GM18873 (cell line): ENCODE data around the gene LCT.

Experiments used
- ATAC-seq: cut with Tn5 transposase; IDR thresholded peaks from one replicate; pipeline ENCODE4 v1.9.1; 2021; ENCODE audit warnings: mild to moderate bottlenecking, moderate library complexity, moderate number of reproducible peaks; ENCODE audit not compliant: unreplicated experiment, low FRiP score

Gene LCT

DNA sequence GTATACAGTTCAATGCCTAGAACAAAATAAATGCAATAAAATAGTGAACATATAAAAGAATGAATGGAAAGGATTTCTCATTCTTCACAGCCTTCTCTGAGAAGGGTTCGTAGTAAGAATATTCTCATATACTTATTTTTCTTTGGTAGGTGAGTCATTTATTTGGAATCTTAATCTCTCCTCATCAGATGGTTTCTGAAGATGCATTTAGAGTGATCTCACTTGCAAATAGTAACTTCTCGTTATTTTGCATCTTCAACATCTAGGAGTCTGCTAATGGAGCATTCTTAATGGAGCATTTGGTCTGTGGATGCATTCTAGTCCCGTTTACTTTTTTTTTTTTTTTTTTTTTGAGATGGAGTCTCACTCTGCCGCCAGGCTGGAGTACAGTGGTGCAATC lies 91.4 kb downstream of the LCT start:
- no peak for ATAC-seq

DNA sequence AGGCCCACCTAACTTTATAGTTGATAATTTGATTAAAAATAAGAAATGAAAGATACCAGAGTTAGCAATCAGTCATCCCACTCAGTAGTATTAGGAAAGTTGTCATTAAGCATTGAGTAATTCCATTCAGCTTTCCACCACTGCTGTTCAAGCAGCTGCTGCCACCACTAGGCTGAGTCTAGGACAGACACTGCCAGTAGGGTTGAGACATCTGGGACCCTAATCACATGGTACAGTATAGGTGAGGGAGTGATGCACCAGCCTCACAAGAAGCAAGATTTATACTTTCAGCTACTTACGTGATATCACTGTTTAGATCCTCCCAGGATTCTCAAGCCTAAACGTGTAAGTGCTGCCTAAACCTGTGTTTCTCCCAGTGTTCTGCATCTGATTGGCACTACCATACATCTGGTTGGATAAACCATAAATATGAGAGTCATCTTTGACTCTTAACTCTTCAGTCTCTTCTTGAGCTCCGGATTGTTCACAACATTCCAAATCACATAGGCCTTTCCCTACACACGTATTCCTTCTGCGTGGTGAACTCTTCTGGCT lies 92.1 kb downstream of the LCT start:
- no peak for ATAC-seq

DNA sequence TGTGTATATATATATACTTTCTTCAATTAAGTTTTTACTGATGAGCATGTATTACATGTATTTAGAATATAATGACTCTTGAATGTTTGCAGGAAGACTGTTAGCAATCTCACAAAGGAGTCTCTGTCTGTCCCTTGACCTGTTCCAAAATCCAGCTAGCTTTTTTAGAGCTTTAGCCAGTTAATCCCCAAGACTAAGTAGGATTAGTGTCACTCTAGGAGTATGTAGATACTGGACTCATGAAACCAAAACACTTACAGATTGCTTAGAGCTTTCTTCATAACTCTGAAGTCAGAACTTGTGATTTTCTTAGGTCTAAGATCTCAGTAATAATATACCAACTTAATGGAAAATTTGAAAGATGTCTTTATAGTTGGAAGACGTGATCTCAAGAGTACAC lies 93.1 kb downstream of the LCT start:
- ATAC-seq: no peak

DNA sequence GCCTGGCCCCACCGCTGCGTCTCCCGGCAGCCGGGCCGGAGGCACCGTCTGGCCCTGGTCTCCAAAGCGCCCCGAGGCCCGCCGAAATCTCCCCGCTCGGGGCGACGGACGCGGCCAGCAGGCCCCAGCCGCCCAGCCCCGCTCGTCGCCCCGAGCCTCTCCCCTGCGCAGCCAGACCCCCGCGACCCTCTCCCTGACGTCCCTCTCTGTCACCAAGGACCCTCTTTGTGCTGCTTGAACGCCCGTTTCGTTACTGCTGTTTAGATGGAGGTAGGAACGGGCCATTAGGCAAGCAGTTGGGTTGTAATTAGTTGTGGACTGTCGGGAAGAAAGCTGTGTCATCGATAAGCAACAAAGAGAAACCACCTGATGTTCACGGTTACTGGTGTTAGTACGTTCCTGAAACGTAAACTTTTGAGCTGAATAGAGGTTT lies 94.6 kb downstream of the LCT start:
- ATAC-seq: peak; percentile 21

DNA sequence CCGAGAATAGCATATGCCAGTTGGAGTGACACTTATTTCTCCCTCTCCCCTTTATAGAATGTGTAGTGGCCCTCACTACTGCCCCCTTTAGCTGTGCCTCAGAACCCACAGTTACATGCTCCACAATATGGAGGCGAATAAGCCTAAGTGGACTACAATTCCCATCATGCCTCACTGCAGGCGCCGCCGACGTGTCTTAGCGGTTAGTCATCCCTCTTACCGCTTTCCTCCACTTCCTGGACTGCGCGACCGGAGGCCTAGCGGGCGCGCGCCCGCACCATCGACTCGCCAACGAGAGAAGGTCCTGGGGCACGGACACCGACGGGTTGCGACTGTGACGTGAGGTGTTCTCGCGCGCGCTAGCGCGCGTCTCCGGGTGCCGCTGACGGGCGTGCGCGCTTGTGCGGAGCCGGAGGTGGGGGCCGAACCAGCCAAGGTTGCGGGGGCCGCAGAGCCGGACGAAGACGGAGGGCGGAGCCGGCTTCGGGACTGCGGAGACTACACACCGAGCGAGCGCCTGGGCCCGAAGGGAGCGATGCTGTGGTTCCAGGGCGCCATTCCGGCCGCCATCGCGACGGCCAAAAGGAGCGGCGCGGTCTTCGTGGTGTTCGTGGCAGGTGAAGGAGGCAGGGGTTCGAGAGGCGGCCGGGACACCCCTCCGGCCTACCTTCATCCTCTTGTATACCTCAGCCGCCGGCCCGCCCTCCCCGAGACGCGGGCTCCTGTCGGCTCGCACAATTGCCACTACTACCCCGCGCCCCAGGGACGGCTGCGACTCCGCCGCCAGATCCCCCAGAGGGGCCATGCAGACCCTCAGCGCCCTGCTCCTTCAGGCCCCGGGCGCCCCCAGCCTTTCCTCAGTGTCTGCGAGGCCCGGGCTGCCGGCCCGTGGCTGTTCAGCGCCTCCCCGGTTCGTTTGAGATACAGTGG lies 95.3 kb downstream of the LCT start, which contains the start of gene UBXN4:
UBXN4 (plus strand) TSS at position 461 of the 930 bp plus-strand sequence; CDS start at position 536, 75 bp downstream.
- peak; percentile 76 for ATAC-seq

DNA sequence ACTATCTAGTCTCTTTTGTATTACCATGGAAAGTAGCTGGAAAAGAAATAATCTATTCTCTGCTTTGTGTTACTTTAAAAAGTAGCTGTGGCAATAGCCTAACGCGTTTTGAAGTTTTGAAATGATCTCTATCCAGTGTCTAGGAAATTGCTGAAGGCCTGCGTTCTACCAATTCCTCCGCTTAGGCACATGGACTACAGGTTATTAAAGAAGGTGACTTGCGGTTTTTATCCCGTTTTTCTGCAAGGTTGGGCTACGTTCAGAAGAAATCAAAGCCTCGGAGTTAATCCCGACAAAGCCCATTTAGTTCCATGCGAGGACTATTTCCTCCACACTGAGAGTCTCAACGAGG lies 96.0 kb downstream of the LCT start:
- no peak for ATAC-seq

DNA sequence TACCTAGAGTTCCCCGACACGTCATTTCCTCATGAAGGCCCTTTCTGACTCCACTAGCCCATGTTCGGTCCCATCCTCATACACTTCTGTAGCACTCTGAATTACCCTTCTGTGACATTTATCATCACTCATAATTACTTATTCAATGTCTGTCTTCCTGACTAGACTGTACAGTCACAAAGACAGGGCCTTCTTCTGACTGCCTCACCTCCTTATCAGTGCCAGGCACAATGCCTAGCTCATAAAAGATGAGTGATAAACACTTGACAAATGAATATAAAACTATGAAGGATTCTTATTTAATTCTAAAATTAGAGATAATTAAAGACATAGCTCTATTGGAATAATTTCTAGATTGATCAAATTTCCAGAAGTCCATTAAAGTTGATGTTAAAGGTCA lies 96.8 kb downstream of the LCT start:
- no peak for ATAC-seq
